SJCRH30 (cell line): Measurements from ENCODE around the gene KBTBD13. TPM values are rescaled to one million over a fixed set of nuclear protein-coding genes. Genes with fewer than 3 reads are reported as not detected.

Source experiments
- DNase-seq, 2 experiments: peaks; one replicate each; pipeline ENCODE4 v3.0.0-alpha.2; 2015 to 2020
- H3K27ac ChIP-seq: fragments of 250-450 bp; sonication (Bioruptor Pico); 2 replicates; pipeline ENCODE4 v1.5.1; 2020; ENCODE audit warnings: mild to moderate bottlenecking, moderate library complexity
- H3K27me3 ChIP-seq: fragments of 250-450 bp; sonication (Bioruptor Pico); 2 replicates; pipeline ENCODE4 v1.5.1; 2020; ENCODE audit warnings: mild to moderate bottlenecking, moderate library complexity
- H3K36me3 ChIP-seq: fragments of 250-450 bp; sonication (Bioruptor Pico); 2 replicates; pipeline ENCODE4 v1.5.1; 2020; ENCODE audit warnings: mild to moderate bottlenecking, moderate library complexity
- H3K4me1 ChIP-seq: fragments of 250-450 bp; sonication (Bioruptor Pico); 2 replicates; pipeline ENCODE4 v1.5.1; 2020; ENCODE audit warnings: mild to moderate bottlenecking, moderate library complexity
- H3K4me3 ChIP-seq: fragments of 250-450 bp; sonication (Bioruptor Pico); 2 replicates; pipeline ENCODE4 v1.5.1; 2020; ENCODE audit warnings: mild to moderate bottlenecking, moderate library complexity
- H3K9me3 ChIP-seq: fragments of 250-450 bp; sonication (Bioruptor Pico); replicated peaks from 2 replicates; pipeline ENCODE4 v1.5.1; 2020; ENCODE audit warnings: mild to moderate bottlenecking, moderate library complexity
- total RNA-seq: library from RNA; depleted of rRNA; stranded (reverse); fragments of >200 nt; shearing (Covaris generic); gene quantifications from 2 replicates; pipeline ENCODE4 v1.2.3, GENCODE V29; 2014

KBTBD13 gene
- total RNA-seq, 1 experiment from 2014 or later: 0.08 TPM

DNA sequence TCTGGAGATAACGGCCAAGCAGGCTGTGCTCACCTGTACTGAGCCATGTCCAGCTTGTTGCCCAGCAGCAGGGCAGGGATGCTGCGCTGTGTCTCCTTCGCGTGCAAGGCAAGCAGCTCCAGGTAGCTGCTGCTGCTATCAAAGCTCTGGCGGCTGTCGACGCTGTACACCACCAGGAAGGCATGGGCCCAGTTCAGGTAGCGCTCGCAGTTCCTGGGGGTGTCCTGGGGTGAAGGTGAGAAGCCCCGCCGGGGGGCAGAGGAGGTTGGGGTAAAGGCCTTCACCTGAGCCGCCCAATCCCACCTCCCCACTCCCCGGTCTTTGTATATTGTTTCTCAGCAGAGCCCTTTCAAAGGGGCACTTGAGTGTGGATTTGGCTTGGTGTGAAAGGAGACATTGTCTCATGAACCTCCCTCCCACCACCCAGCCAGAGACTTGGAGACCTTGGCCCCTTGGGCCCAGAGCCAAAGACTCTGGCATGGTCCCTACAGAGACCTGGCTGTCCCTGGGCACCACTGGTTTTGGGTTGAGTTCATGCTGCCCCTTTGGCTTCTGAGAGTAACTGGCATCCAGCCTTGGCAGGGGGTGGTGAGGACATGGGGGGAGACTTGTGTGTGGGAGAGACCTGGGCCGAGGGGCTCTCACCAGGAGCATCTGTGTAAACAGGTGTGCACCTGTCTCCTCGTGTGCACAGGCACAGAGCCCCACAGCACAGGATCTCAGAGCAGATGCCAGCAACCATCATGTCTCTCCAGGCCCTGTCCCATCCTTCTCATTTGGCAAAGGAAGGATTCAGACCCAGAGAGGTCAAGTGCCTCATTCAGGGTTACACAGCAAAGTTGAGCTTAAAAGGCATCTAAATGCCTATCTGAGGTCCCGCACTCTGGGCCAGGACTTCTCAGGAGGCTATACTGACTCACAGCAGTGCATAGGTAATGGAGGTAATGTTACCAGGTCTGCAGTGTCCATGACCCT lies 17.9 kb upstream of the KBTBD13 start:
- Histone ChIP-seq H3K27ac (no peak overlapping the region), H3K9me3 (no peaks in the 10 kb centered on the region), H3K36me3 (no peaks in the 10 kb centered on the region), H3K4me1 (peaks cover 31% of the 10 kb centered on the region), H3K4me3 (no peak overlapping the region), H3K27me3 (no peaks in the 10 kb centered on the region)
- DNase-seq: no peak

DNA sequence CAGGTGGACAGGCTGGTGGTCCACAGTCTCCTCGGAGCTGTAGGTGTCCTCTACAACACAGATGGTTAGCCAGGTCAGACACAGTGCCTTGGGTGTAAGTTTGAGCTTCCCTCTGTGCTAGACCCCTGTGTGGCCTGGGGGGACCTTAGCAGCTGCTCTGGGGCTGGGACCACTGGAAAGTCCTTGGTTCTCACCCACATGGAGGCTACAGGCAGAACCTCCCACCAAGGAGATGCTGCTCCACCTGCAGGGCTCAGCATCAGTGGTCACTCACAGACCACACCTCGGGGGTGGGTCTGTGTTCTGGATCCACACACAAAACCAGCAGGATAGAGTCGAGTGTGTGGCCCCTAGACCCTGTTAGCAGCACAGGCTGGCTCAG lies 17.2 kb upstream of the KBTBD13 start:
- Histone ChIP-seq H3K36me3 (no peaks in the 10 kb centered on the region), H3K4me1 (peaks cover 31% of the 10 kb centered on the region), H3K4me3 (no peak overlapping the region), H3K9me3 (no peaks in the 10 kb centered on the region), H3K27me3 (no peaks in the 10 kb centered on the region), H3K27ac (no peak overlapping the region)
- DNase-seq: no peak

DNA sequence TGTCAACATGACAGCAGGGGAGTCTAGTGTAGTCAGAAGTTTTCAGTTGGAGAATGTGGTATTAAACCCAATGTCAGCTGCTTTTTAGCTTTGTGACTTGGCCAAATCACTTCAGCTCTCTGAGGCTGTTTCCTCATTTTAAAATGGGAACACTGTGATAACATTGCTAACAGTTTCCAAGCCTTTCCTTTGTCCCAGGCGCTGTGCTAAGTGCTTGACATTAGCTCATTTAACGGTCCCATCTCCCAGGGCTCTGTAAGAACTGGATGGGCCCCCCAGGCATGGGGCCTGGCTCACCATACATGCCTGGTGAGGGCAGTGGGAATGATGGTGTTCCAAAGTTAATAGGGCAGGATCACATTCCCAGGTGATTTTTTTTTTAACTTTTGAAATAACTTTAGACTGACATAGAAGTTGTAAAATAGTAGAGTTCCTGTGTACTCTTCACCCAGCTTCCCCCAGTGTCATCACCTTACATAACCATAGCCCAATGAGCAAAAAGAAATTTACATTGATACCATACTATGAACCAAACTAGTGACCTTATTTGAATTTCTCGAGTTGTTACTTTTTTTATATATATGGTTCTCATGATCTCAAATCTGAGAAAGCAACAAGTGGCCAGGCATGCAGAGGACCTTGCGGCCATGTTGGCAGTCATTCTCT lies 16.5 kb upstream of the KBTBD13 start:
- H3K36me3 ChIP-seq: no peaks in the 10 kb centered on the region
- H3K9me3 ChIP-seq: no peaks in the 10 kb centered on the region
- H3K27me3 ChIP-seq: no peaks in the 10 kb centered on the region
- peaks cover 24% of the 10 kb centered on the region for H3K4me1 ChIP-seq
- H3K27ac ChIP-seq: no peak overlapping the region
- no peak overlapping the region for H3K4me3 ChIP-seq
- no peak for DNase-seq

DNA sequence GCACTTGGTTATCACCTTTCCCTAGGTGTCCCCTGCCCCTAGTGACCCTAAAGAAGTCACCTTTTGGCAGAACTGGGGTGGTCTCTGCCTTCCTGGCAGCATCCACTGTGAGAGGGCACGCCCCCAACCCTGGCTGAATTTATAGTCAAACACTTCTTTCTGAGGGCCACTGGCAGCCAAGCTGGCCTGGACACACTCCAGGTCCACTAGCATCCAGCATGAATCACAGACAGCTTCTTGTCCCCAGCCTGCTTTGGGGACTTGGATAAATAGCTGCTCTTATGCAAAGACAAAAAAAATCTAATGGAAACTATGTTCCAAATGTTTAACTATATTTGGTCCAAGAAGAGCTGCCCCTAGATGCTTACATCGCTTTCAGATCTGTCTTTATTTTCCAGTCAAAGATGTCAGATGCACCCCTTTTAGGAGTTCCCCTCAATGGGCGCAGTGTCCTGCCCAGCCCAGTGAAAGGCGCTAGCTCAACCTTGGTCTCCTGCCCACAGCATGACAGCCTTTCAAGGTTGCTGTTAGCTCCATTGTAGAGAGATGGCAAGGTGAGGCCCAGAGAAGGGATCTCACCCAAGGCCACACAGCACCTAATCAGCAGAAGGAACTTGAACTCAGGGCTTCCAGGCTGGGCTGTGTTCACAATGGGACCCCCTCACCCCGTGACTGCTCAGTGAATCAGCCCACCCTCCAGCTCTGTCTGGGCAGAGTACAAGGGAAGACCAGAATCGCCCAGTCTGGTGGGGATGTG lies 15.7 kb upstream of the KBTBD13 start:
- Histone ChIP-seq H3K4me1 (peaks cover 16% of the 10 kb centered on the region), H3K4me3 (no peak overlapping the region), H3K36me3 (no peaks in the 10 kb centered on the region), H3K27me3 (no peaks in the 10 kb centered on the region), H3K9me3 (no peaks in the 10 kb centered on the region), H3K27ac (no peak overlapping the region)
- no peak for DNase-seq

DNA sequence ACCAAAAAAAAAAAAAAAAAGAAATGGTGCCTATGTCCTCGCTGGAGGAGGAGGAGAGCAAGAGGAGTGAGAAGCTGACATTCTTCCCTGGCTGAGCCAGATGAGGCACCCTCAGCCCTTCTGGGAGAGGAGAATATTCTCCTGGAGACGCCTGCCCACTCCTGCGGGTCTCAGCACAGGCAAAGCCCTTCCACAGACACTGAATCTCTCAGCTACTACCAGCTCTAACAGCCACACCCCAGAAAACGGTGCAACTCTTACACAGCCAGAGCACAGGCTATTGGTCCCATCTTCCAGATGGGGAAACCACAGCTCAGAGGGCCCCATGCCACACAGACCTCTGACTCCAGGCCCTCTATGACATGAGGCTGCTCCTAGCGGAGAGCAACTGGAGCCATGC lies 14.5 kb upstream of the KBTBD13 start:
- H3K27ac ChIP-seq: no peak overlapping the region
- no peak for DNase-seq
- no peaks in the 10 kb centered on the region for H3K36me3 ChIP-seq
- peaks cover 7% of the 10 kb centered on the region for H3K4me1 ChIP-seq
- no peaks in the 10 kb centered on the region for H3K27me3 ChIP-seq
- H3K4me3 ChIP-seq: no peak overlapping the region
- no peaks in the 10 kb centered on the region for H3K9me3 ChIP-seq

DNA sequence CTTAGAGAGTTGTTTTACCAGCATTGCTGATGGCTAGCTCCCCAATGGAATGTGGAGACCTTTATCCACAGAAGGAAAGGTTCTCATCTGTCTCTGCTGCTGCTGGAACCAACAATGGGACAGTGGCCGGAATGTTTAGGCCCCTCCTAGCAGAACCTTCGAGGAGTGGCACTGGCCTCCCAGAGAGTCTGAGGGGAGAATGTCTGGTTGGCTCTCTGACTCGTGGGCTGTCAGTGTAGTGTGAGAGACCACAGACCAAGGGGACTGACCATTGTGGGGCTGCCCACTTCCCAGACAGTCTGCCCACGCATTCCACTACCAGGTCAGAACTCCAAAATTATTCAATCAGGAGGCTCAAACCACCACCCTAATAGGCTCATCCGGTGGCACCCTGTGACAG lies 13.8 kb upstream of the KBTBD13 start:
- Histone ChIP-seq H3K36me3 (no peaks in the 10 kb centered on the region), H3K4me3 (no peak overlapping the region), H3K27ac (no peak overlapping the region), H3K4me1 (peaks cover under 1% of the 10 kb centered on the region; the same call in 1 of the 2 replicates), H3K27me3 (no peaks in the 10 kb centered on the region), H3K9me3 (no peaks in the 10 kb centered on the region)
- no peak for DNase-seq

DNA sequence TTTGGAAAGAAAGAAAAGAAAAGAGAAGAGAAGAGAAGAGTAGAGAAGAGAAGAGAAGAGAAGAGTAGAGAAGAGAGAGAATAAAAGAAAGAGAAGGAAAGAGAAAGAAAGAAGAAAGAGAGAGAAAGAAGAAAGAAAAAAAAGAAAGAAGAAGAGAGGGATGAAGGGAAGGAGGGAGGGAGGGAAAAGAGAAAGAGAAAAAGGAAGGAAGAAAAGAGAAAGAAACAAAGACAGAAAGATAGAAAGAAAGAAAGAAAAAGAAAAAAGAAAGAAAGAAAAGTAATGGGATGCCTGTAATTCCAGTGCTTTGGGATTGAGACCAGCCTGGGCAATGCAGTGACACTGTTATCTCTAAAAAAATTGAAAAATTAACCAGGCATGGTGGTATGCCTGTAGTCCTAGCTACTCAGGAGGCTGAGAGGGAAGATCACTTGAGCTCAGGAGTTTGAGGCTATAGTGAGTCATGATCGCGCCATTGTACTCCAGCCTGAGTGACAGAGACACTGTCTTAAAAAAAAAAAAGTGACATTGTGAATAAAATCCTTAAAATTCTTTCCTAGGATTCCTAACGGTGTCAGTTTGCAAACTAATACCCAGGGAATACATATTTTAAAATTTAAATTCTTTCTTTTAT lies 10.4 kb upstream of the KBTBD13 start:
- Histone ChIP-seq H3K27ac (no peak overlapping the region), H3K4me1 (peaks cover 10% of the 10 kb centered on the region; the same call in 1 of the 2 replicates), H3K27me3 (no peaks in the 10 kb centered on the region), H3K9me3 (no peaks in the 10 kb centered on the region), H3K4me3 (no peak overlapping the region), H3K36me3 (no peaks in the 10 kb centered on the region)
- no peak for DNase-seq

DNA sequence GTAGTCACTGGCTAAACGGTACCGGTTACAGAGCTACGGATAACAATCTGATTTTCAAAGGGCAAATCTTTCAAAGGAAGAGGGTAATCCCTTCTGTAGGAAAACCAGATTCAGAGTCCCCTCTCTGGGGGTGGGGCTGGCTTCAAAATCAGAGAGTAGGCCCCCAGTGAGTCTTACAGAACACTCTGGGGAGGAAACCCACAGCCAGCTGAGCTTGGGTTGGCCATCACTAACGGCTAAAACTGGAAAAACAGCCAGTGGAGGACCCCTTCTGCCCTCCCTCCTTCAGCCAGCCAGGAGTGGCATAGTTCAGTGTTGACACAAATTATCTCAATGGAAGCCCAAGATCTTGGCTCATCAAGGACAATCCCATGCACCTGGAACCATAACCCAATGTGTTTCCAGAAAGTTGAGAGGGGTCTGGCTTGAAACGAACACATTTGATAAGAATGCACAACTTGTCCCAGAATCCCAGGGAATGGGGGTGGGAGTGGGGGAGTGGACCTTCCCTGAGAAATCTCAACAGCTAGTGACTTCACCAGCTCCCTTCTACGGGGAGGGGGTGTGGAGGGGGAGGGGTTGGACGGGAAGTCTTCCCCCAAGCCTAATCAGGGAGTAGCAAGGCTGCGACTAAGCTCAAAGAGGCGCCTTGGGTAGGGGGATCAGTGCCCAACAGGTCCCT lies 9.8 kb upstream of the KBTBD13 start:
- H3K4me3 ChIP-seq: no peak overlapping the region

DNA sequence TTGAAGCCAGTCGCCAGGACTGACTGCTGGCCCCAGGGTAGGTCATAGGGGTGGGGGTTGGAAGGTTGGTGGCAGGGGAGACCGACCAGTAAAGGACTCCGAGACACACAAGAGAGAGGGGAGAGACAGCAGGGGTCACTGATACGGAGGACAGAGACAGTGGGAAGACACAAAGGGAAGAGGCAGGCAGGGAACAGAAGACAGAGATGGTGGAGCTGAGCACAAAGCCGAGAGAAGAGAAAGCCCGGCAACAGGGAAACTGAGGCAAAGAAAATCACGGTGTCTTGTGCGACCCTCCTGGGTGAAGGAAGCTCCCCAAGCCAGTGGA lies 9.3 kb upstream of the KBTBD13 start:
- no peak overlapping the region for H3K4me3 ChIP-seq
- no peak overlapping the region for H3K27ac ChIP-seq
- no peaks in the 10 kb centered on the region for H3K9me3 ChIP-seq
- no peak for DNase-seq
- peaks cover 10% of the 10 kb centered on the region; the same call in 1 of the 2 replicates for H3K4me1 ChIP-seq
- no peaks in the 10 kb centered on the region for H3K36me3 ChIP-seq
- H3K27me3 ChIP-seq: no peaks in the 10 kb centered on the region

More for the DNA sequence above, 9.8 kb upstream of the KBTBD13 start:
- Histone ChIP-seq H3K27me3 (no peaks in the 10 kb centered on the region), H3K9me3 (no peaks in the 10 kb centered on the region), H3K4me1 (peaks cover 10% of the 10 kb centered on the region; the same call in 1 of the 2 replicates), H3K27ac (no peak overlapping the region), H3K36me3 (no peaks in the 10 kb centered on the region)
- DNase-seq: no peak

DNA sequence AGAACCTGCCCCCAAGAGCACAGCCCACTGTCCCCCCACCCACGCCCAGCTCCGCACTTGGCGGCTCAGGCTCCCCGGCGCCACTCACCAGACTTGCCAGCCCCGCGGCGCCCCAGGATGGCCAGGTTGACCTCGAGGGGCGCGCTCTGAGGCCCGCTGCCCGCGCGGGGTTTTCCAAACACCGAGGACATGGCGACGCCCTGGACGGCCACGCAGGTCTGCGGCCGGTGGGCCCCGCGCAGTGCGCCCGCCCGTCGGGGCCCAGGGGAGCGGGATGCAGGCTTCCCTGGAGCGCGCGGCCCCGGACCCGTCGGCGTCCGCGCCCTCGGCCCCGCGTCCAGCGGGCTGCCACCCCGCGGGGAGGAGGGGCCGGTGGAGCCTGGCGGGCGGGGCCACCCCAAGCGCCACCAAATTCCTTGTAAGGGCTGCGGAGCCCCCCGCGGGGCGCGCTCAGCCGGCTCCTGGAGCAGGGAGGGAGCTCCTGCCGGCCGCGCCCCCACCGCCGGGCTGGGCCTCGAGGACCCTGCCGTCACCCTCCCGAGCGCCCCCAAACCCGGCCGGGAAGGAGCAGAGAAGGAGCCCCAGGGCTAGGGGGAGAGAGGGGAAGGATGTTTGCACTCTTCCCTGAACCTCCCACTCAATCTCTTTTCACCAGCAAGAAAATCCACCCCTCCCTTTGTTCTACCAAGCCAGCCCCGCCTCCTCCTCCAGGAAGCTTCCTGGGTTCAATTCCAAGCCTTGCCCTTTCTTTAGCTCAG lies 8.7 kb upstream of the KBTBD13 start, which contains the start of gene RASL12:
TSS of gene RASL12 (minus strand) at position 347 of the 758 bp plus-strand sequence. CDS start at position 191, 156 bp downstream.
- Histone ChIP-seq H3K27ac (peak within 1 kb of the TSS; percentile 21; the same call in 1 of the 2 replicates), H3K27me3 (no peaks in the 10 kb centered on the region), H3K9me3 (no peaks in the 10 kb centered on the region), H3K4me3 (no peak within 1 kb of the TSS), H3K4me1 (peaks cover 10% of the 10 kb centered on the region; the same call in 1 of the 2 replicates), H3K36me3 (no peaks in the 10 kb centered on the region)
- no peak for DNase-seq

DNA sequence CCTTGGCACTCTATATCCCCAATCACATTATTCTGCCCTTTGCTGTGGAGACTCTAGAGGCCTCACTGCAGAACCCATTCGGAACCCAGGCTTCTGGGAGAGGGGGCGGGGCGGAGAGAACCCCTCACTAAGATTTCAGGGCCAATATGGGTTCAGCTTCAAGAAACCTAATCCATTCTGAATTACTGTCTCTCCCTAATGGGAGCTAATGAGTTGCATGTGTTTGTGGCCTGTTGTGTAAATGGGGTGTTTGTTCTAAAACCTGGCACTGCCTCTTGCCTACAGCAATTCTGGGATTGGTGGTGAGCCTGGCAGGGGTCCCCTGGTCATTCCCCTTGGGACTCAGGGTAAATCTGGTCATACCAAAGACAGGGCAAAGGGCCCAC lies 8.2 kb upstream of the KBTBD13 start:
- no peaks in the 10 kb centered on the region for H3K9me3 ChIP-seq
- DNase-seq: no peak
- peaks cover 10% of the 10 kb centered on the region; the same call in 1 of the 2 replicates for H3K4me1 ChIP-seq
- no peak overlapping the region for H3K4me3 ChIP-seq
- H3K27ac ChIP-seq: no peak overlapping the region
- no peaks in the 10 kb centered on the region for H3K36me3 ChIP-seq
- H3K27me3 ChIP-seq: no peaks in the 10 kb centered on the region

DNA sequence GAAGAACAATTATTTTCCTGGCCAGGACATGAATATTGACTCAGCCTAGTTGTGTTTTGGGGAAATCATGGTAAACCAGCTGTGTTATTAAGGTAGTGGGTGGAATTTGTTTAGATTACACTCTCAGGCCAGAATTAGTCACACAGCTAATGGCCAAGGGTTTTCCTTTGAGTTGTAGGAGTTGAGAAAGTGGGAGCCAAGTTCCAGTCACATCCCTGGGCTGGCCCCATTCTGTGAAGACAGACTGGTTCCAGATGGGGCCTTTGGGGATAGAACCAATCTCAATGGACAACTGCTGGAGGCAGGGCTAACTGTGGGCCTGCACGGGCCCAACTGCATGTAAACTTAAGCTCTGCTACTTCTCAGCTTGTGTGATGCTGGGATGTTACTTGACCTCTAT lies 7.4 kb upstream of the KBTBD13 start:
- peak in 1 of 2 experiments; percentile 33 for DNase-seq
- H3K27me3 ChIP-seq: no peaks in the 10 kb centered on the region
- peak overlapping the region; percentile 21; the same call in 1 of the 2 replicates for H3K27ac ChIP-seq
- no peaks in the 10 kb centered on the region for H3K36me3 ChIP-seq
- H3K4me1 ChIP-seq: peaks cover 10% of the 10 kb centered on the region; the same call in 1 of the 2 replicates
- no peak overlapping the region for H3K4me3 ChIP-seq
- no peaks in the 10 kb centered on the region for H3K9me3 ChIP-seq

DNA sequence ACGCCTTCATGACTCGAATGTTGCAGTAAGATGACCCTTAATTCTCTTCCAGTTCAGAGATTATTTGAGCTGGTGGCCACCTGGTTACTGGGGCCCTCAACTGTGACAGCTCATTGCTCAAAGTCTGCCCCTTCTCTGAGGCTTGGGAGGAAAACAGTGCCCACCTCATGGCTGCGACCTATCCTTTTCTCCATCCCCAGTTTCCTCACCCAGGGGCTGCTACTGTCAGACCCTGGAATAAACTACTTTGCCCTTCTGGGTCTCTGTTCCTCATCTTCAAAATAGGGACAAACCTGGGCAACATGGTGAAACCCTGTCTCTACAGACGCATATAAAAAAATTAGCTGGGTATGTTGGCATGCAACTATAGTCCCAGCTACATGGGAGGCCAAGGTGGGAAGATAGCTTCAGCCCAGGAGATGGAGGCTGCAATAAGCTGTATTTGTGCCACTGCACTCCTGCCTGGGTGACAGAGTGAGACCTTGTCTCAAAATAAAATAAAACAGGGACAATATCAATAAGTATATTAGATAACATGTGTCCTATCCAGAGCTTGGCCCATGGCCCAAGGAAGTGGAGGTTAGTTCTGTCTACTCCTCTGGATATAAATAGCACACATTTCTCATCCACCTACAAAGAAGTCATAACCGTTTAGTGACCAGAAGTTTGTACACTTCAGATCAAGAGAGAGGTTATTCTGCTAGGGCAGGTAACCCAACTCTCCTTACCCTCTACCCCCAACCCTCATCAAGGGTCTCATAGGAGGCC lies 6.6 kb upstream of the KBTBD13 start:
- Histone ChIP-seq H3K36me3 (no peaks in the 10 kb centered on the region), H3K27me3 (no peaks in the 10 kb centered on the region), H3K4me3 (no peak overlapping the region), H3K4me1 (peaks cover 10% of the 10 kb centered on the region; the same call in 1 of the 2 replicates), H3K9me3 (no peaks in the 10 kb centered on the region), H3K27ac (no peak overlapping the region)
- no peak for DNase-seq
